AG04450 (cell line): ENCODE data around the gene DMRT2. TPM values are rescaled to one million over a fixed set of nuclear protein-coding genes. Genes with fewer than 3 reads are reported as not detected.

ENCODE experiments used
- CTCF ChIA-PET: fragments of 300-600, 350-600 bp; formaldehyde crosslinking; extraction: SDS; loops from one replicate; lab custom pipeline; 2022; ENCODE audit warnings: antibody characterized with exemption, inconsistent platforms; lab: Charles Lee
- POLR2A ChIA-PET: fragments of 350-600 bp; formaldehyde crosslinking; extraction: SDS; loops from one replicate; lab custom pipeline; 2021; ENCODE audit warnings: antibody characterized with exemption, inconsistent platforms; lab: Yijun Ruan, JAX
- DNase-seq: peaks from one replicate; pipeline ENCODE4 v3.0.0-alpha.2; 2011; ENCODE audit warnings: low read depth, low spot score
- H3K27ac ChIP-seq: one replicate; pipeline ENCODE4 v1.5.1; 2012; ENCODE audit warnings: low read depth, low read length, control low read depth
- H3K27me3 ChIP-seq: one replicate; pipeline ENCODE4 v1.6.0; 2012; ENCODE audit warnings: low read length; ENCODE audit not compliant: control insufficient read depth, insufficient read depth
- H3K4me3 ChIP-seq: 2 replicates; pipeline ENCODE4 v1.5.1; 2011; ENCODE audit warnings: mild to moderate bottlenecking, low read depth, low read length, control low read depth
- H3K9me3 ChIP-seq: 2 replicates; pipeline ENCODE4 v1.5.1; 2012; ENCODE audit warnings: low read length; ENCODE audit not compliant: control insufficient read depth, insufficient read depth
- CTCF ChIP-seq: IDR thresholded peaks from 2 replicates; pipeline ENCODE4 v1.5.1; 2011; ENCODE audit warnings: low read depth, low read length, control low read depth, inconsistent platforms
- polyA plus RNA-seq: library from polyadenylated mRNA; depleted of rRNA; stranded (reverse); fragments of >200 nt; gene quantifications from 2 replicates; pipeline ENCODE4 v1.2.3, GENCODE V29; 2011

Gene DMRT2
- polyA plus RNA-seq, 1 experiment = not detected

- TF ChIP-seq CTCF = no peak
- no peak for DNase-seq
- Histone ChIP-seq H3K27ac (no peak overlapping the region), H3K4me3 (no peak overlapping the region), H3K27me3 (no peaks in the 10 kb centered on the region), H3K9me3 (no peaks in the 10 kb centered on the region)
- ChIA-PET CTCF (interaction anchor here (0.5 to 0.8 kb wide), 2 partner anchors 317 to 661 kb away, joined by 3 read pairs; no protein-coding TSS in a partner anchor), POLR2A (no interaction called here)
Observed at GRCh38 chr9:1007312-1007711, 42.8 kb upstream of the DMRT2 start.

- TF ChIP-seq CTCF = no peak
- no peaks in the 10 kb centered on the region for H3K27me3 ChIP-seq
Observed at GRCh38 chr9:1008216-1008615, 41.9 kb upstream of the DMRT2 start.

GRCh38 chr9:1009101-1009707 lies 41.0 kb upstream of the DMRT2 start:
- no peak overlapping the region for H3K4me3 ChIP-seq
- POLR2A ChIA-PET = no interaction called here
- H3K27me3 ChIP-seq = no peaks in the 10 kb centered on the region
- CTCF ChIA-PET = interaction anchor here (0.5 to 2.7 kb wide), 37 partner anchors 8 to 837 kb away, joined by 3 to 33 read pairs (median 4); no protein-coding TSS in a partner anchor
- H3K9me3 ChIP-seq = no peaks in the 10 kb centered on the region
- no peak overlapping the region for H3K27ac ChIP-seq
- peak; percentile 97 for TF ChIP-seq CTCF
- DNase-seq = peak; percentile 34

More at GRCh38 chr9:1008216-1008615, 41.9 kb upstream of the DMRT2 start:
- no peak for DNase-seq
- Histone ChIP-seq H3K9me3 (no peaks in the 10 kb centered on the region), H3K4me3 (no peak overlapping the region), H3K27ac (no peak overlapping the region)
- POLR2A ChIA-PET = no interaction called here
- CTCF ChIA-PET = interaction anchor here (1.4 to 2.7 kb wide), 7 partner anchors 8 to 623 kb away, joined by 3 to 33 read pairs (median 11); no protein-coding TSS in a partner anchor

GRCh38 chr9:1013021-1013420 lies 37.1 kb upstream of the DMRT2 start:
- no peak for DNase-seq
- Histone ChIP-seq H3K27ac (no peak overlapping the region), H3K4me3 (no peak overlapping the region), H3K9me3 (no peaks in the 10 kb centered on the region), H3K27me3 (no peaks in the 10 kb centered on the region)
- ChIA-PET POLR2A (no interaction called here), CTCF (no interaction called here)
- TF ChIP-seq CTCF = no peak

GRCh38 chr9:1014225-1014624 lies 35.9 kb upstream of the DMRT2 start:
- no peaks in the 10 kb centered on the region for H3K9me3 ChIP-seq
- ChIA-PET POLR2A (no interaction called here), CTCF (interaction anchor here (1.0 kb wide), 1 partner anchor 10 kb away, joined by 3 read pairs; no protein-coding TSS in a partner anchor)
- TF ChIP-seq CTCF = no peak
- H3K4me3 ChIP-seq = no peak overlapping the region
- no peak overlapping the region for H3K27ac ChIP-seq
- DNase-seq = no peak
- H3K27me3 ChIP-seq = no peaks in the 10 kb centered on the region
